GM18858 (cell line): ENCODE results near the gene CTBP1.

Source experiments
- ATAC-seq: cut with Tn5 transposase; IDR thresholded peaks from one replicate; pipeline ENCODE4 v1.9.1; 2021; ENCODE audit not compliant: unreplicated experiment

Gene CTBP1

GRCh38 chr4:1250921-1251772, 2.2 kb upstream of the CTBP1 start:
- ATAC-seq = no peak

GRCh38 chr4:1250527-1250812, 1.5 kb upstream of the CTBP1 start:
- no peak for ATAC-seq

GRCh38 chr4:1249731-1250526, 999 bp upstream of the CTBP1 start:
- ATAC-seq = no peak

GRCh38 chr4:1249148-1249730, 309 bp upstream of the CTBP1 start:
- ATAC-seq = peak; percentile 42

- ATAC-seq = peak; percentile 11
Observed at GRCh38 chr4:1247864-1248244, 1.1 kb downstream of the CTBP1 start.

- ATAC-seq = no peak
Observed at GRCh38 chr4:1246901-1247863, 1.7 kb downstream of the CTBP1 start.

GRCh38 chr4:1246111-1246881, 2.6 kb downstream of the CTBP1 start:
- no peak for ATAC-seq

- no peak for ATAC-seq
Observed at GRCh38 chr4:1245481-1246051, 3.4 kb downstream of the CTBP1 start.

GRCh38 chr4:1244978-1245471, 3.9 kb downstream of the CTBP1 start:
- no peak for ATAC-seq

- ATAC-seq = no peak
Observed at GRCh38 chr4:1244081-1244977, 4.6 kb downstream of the CTBP1 start.

GRCh38 chr4:1243451-1244080, 5.4 kb downstream of the CTBP1 start:
- no peak for ATAC-seq

- ATAC-seq = no peak
Observed at GRCh38 chr4:1242506-1243450, 6.2 kb downstream of the CTBP1 start.

- ATAC-seq = no peak
Observed at GRCh38 chr4:1241936-1242505, 6.9 kb downstream of the CTBP1 start.

- no peak for ATAC-seq
Observed at GRCh38 chr4:1241466-1241935, 7.4 kb downstream of the CTBP1 start.

GRCh38 chr4:1240721-1241465, 8.0 kb downstream of the CTBP1 start:
- ATAC-seq = no peak

- no peak for ATAC-seq
Observed at GRCh38 chr4:1239950-1240307, 9.0 kb downstream of the CTBP1 start.
